A673 (cell line): ENCODE measurements around the gene CDHR2.

Source experiments
- CTCF ChIP-seq: fragments of 300-800, 200-600 bp; sonication (generic); conservative IDR thresholded peaks from 2 replicates; pipeline ENCODE4 v1.5.1; 2017; ENCODE audit warnings: low read depth, mild to moderate bottlenecking, antibody characterized with exemption, low read length, moderate library complexity, mixed read lengths
- EZH2 ChIP-seq: fragments of 200-600 bp; sonication (generic); IDR thresholded peaks from 2 replicates; pipeline ENCODE4 v1.6.1; 2017; ENCODE audit warnings: borderline replicate concordance, low read depth, mild to moderate bottlenecking, mixed read lengths, antibody characterized with exemption, low read length; ENCODE audit not compliant: poor library complexity, severe bottlenecking

DNA sequence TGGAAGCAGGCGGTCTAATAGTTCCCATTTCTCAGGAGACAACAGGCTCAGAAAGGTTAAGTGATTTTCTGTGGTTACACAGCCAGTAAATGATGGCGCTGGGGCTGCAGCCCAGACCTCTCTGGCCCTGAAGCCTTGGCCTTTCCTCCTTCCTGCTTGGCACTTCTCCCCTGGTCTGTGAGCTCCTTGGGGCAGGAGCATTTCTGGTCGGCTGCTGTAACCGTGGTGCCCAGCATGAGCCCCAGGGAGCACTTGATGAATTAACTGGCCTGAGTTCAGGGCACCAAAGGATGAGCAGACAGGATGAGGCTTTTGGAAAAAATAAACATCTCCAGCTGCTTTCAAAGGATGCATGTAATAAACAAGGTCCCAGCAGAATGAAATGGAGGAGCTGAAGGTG is 30.2 kb downstream of the CDHR2 start:
- TF ChIP-seq CTCF (no peak), EZH2 (no peak)
